ENCODE measurements around the gene CTNNA3.

Gene CTNNA3

GRCh38 chr10:66209025-66209424 is 1487.0 kb downstream of the CTNNA3 start:
- Histone ChIP-seq H3K9ac (ENCODE audit: low read length) (no peak overlapping the region), H4K20me1 (ENCODE audit: low read depth, low read length) (no peaks in the 10 kb centered on the region), H3F3A (ENCODE audit: insufficient read depth) (no peaks in the 10 kb centered on the region), H3K27me3 (ENCODE audit: low read length) (no peaks in the 10 kb centered on the region), H3K4me3 (ENCODE audit: insufficient read depth, low read length, poor library complexity, severe bottlenecking) (no peak overlapping the region), H3K9me2 (replicated peaks; ENCODE audit: insufficient read depth, low read length) (no peaks in the 10 kb centered on the region), H3K36me3 (ENCODE audit: low read length) (no peaks in the 10 kb centered on the region), H3K4me2 (ENCODE audit: low read depth, low read length, poor library complexity, severe bottlenecking) (no peak overlapping the region), H3K27ac (ENCODE audit: low read depth, low read length) (no peak overlapping the region), H3K9me3 (ENCODE audit: insufficient read depth, low read length) (no peaks in the 10 kb centered on the region), H2AFZ (ENCODE audit: low read depth, low read length, severe bottlenecking) (no peak overlapping the region), H3K79me2 (ENCODE audit: insufficient read depth, low read length) (no peaks in the 10 kb centered on the region)
- TF ChIP-seq CTCF (IDR thresholded peaks at IDR 0.05; ENCODE audit: insufficient read depth, low read length, poor library complexity, severe bottlenecking) (no peak), EZH2phosphoT487 (conservative IDR thresholded peaks at IDR 0.05; ENCODE audit: low read length) (no peak)

GRCh38 chr10:66204838-66205237 is 1491.2 kb downstream of the CTNNA3 start:
- Histone ChIP-seq H3K4me2 (ENCODE audit: low read depth, low read length, poor library complexity, severe bottlenecking) (no peak overlapping the region), H3K36me3 (ENCODE audit: low read length) (no peaks in the 10 kb centered on the region), H3K79me2 (ENCODE audit: insufficient read depth, low read length) (no peaks in the 10 kb centered on the region), H3F3A (ENCODE audit: insufficient read depth) (no peaks in the 10 kb centered on the region), H3K27me3 (ENCODE audit: low read length) (no peaks in the 10 kb centered on the region), H3K4me3 (ENCODE audit: insufficient read depth, low read length, poor library complexity, severe bottlenecking) (no peak overlapping the region), H2AFZ (ENCODE audit: low read depth, low read length, severe bottlenecking) (no peak overlapping the region), H3K9ac (ENCODE audit: low read length) (no peak overlapping the region), H4K20me1 (ENCODE audit: low read depth, low read length) (no peaks in the 10 kb centered on the region), H3K27ac (ENCODE audit: low read depth, low read length) (no peak overlapping the region), H3K9me2 (replicated peaks; ENCODE audit: insufficient read depth, low read length) (no peaks in the 10 kb centered on the region), H3K9me3 (ENCODE audit: insufficient read depth, low read length) (no peaks in the 10 kb centered on the region)
- no peak for TF ChIP-seq CTCF (IDR thresholded peaks at IDR 0.05; ENCODE audit: insufficient read depth, low read length, poor library complexity, severe bottlenecking)
- TF ChIP-seq EZH2phosphoT487 (conservative IDR thresholded peaks at IDR 0.05; ENCODE audit: low read length) = no peak

- Histone ChIP-seq H3K4me3 (ENCODE audit: insufficient read depth, low read length, poor library complexity, severe bottlenecking) (no peak overlapping the region), H3K27ac (ENCODE audit: low read depth, low read length) (no peak overlapping the region), H3K9ac (ENCODE audit: low read length) (no peak overlapping the region), H3K9me2 (replicated peaks; ENCODE audit: insufficient read depth, low read length) (no peaks in the 10 kb centered on the region), H3K79me2 (ENCODE audit: insufficient read depth, low read length) (no peaks in the 10 kb centered on the region), H4K20me1 (ENCODE audit: low read depth, low read length) (no peaks in the 10 kb centered on the region), H3K9me3 (ENCODE audit: insufficient read depth, low read length) (no peaks in the 10 kb centered on the region), H3K36me3 (ENCODE audit: low read length) (no peaks in the 10 kb centered on the region), H3K4me2 (ENCODE audit: low read depth, low read length, poor library complexity, severe bottlenecking) (no peak overlapping the region), H3F3A (ENCODE audit: insufficient read depth) (no peaks in the 10 kb centered on the region), H3K27me3 (ENCODE audit: low read length) (no peaks in the 10 kb centered on the region), H2AFZ (ENCODE audit: low read depth, low read length, severe bottlenecking) (no peak overlapping the region)
- TF ChIP-seq CTCF (IDR thresholded peaks at IDR 0.05; ENCODE audit: insufficient read depth, low read length, poor library complexity, severe bottlenecking) = no peak
- no peak for TF ChIP-seq EZH2phosphoT487 (conservative IDR thresholded peaks at IDR 0.05; ENCODE audit: low read length)
These were observed 1493.9 kb downstream of the CTNNA3 start for GRCh38 chr10:66202101-66202500.
